KOPT-K1 (cell line): ENCODE results near the gene TNIP1.

Experiments
- H3K27ac ChIP-seq: fragments of 200-600 bp; sonication (generic); 2 replicates; pipeline ENCODE4 v1.5.1; 2016; ENCODE audit warnings: antibody characterized with exemption, mild to moderate bottlenecking, low read depth, low read length; ENCODE audit not compliant: poor library complexity, severe bottlenecking
- H3K36me3 ChIP-seq: fragments of 200-600 bp; sonication (generic); 2 replicates; pipeline ENCODE4 v1.5.1; 2017; ENCODE audit warnings: antibody characterized with exemption, mild to moderate bottlenecking, low read length, moderate library complexity; ENCODE audit not compliant: insufficient read depth
- H3K9me3 ChIP-seq: fragments of 200-600 bp; sonication (generic); 2 replicates; pipeline ENCODE4 v1.5.1; 2017; ENCODE audit warnings: antibody characterized with exemption, low read length, mild to moderate bottlenecking; ENCODE audit not compliant: insufficient read depth, poor library complexity, severe bottlenecking

The TNIP1 gene

GRCh38 chr5:151082282-151082902 is 1.6 kb upstream of the TNIP1 start:
- peaks cover 13% of the 10 kb centered on the region for H3K36me3 ChIP-seq
- H3K27ac ChIP-seq: peak overlapping the region; percentile 92
- no peaks in the 10 kb centered on the region for H3K9me3 ChIP-seq

- H3K9me3 ChIP-seq: no peaks in the 10 kb centered on the region
- peaks cover 13% of the 10 kb centered on the region for H3K36me3 ChIP-seq
- peak overlapping the region; percentile 92 for H3K27ac ChIP-seq
These were observed 822 bp upstream of the TNIP1 start for GRCh38 chr5:151081431-151082281.

- Histone ChIP-seq H3K27ac (peak overlapping the region; percentile 92), H3K36me3 (peaks cover 13% of the 10 kb centered on the region), H3K9me3 (no peaks in the 10 kb centered on the region)
These were observed 809 bp downstream of the TNIP1 start for GRCh38 chr5:151079838-151080612.

DNA sequence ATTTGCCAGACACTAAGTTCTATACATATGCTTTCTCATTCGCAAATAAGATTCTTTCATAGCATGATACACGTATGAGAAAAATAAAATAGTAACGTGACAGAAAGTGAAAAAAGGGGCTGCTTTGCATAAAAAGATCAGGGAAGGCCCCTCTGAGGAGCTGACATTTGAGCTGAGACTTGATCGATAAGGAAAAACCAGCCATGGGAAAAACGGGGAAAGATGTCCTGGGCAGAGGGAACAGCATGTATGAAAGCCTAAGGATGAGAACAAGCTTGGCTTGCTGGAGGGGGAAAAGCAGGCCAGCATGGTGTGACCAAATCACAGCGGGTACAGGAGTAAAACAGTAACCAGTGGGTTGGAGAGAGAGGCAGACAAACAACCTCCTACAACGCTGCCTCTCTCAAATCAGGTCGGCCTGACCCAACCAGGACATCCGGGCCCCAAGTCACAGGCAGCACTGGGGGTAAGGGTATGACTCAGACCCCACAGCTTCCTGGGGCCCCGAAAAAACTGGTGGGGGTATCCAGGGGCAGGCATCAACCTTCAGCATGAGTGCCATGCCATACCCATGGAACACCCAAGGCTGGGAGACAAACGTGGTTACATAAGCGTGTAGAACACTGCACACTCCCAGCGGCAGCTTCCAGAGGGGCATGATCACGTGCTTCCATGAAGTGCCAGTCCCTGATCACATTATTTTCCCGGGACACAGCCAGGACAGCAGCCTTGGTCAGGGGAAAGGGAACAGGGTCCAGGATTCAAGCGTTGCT is 2.2 kb downstream of the TNIP1 start:
- Histone ChIP-seq H3K27ac (no peak overlapping the region), H3K36me3 (peaks cover 13% of the 10 kb centered on the region), H3K9me3 (no peaks in the 10 kb centered on the region)

- H3K9me3 ChIP-seq: no peaks in the 10 kb centered on the region
- no peak overlapping the region for H3K27ac ChIP-seq
- H3K36me3 ChIP-seq: peaks cover 13% of the 10 kb centered on the region
These were observed 2.9 kb downstream of the TNIP1 start for GRCh38 chr5:151077967-151078366.

GRCh38 chr5:151077419-151077818 is 3.4 kb downstream of the TNIP1 start:
- Histone ChIP-seq H3K27ac (no peak overlapping the region), H3K9me3 (no peaks in the 10 kb centered on the region), H3K36me3 (peaks cover 13% of the 10 kb centered on the region)

GRCh38 chr5:151076616-151077015 is 4.2 kb downstream of the TNIP1 start:
- no peak overlapping the region for H3K27ac ChIP-seq
- H3K9me3 ChIP-seq: no peaks in the 10 kb centered on the region
- peaks cover 14% of the 10 kb centered on the region for H3K36me3 ChIP-seq

DNA sequence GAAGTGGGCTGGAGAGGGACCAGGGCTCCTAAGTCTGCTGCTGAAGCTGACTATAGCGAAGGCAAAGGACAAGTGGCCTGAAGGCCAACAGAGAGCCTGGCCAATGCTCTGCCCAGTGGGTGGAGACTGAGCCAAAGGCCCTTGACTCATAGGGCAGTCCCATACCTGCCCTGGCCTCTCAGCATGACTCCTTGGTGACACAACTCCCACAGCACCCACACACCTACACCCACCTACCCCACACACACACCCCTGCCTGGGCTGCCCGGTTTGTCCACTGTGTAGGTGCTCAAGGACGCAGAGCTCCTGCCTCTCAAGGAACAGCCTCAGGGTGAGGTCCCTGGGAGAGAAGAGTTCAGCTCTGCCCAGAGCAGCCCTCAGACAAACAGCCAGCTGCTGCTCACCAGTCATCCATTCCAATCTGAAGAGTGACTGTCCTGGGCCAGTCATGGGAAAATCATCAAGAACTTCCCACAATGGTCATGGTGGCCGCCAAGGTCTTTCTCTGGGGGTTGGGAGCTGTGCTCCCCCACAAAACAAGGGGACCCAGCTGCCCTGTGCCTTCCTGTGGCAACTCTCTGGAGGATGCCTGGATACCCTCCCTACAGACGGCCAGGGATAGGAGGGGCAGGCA is 5.0 kb downstream of the TNIP1 start:
- H3K27ac ChIP-seq: no peak overlapping the region

DNA sequence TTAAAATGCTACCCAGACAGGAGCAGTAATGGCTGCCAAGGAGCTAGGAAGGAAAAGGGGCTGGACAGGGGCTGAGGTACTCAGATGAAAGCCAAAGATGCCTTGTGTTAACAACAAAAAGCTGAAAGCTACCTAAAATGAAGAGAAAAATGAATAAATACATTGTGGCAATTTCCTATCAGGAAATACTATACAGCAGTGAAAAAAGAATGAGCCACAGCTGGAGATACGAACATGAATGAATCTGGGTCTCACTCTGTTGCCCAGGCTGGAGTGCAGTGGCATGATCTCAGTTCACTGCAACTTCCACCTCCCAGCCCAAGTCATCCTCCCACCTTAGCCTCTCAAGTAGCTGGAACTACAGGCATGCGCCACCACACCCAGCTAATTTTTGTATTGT is 6.3 kb downstream of the TNIP1 start:
- Histone ChIP-seq H3K27ac (no peak overlapping the region), H3K36me3 (peaks cover 26% of the 10 kb centered on the region), H3K9me3 (no peaks in the 10 kb centered on the region)

More for the DNA sequence above, 5.0 kb downstream of the TNIP1 start:
- Histone ChIP-seq H3K36me3 (peaks cover 22% of the 10 kb centered on the region), H3K9me3 (no peaks in the 10 kb centered on the region)

DNA sequence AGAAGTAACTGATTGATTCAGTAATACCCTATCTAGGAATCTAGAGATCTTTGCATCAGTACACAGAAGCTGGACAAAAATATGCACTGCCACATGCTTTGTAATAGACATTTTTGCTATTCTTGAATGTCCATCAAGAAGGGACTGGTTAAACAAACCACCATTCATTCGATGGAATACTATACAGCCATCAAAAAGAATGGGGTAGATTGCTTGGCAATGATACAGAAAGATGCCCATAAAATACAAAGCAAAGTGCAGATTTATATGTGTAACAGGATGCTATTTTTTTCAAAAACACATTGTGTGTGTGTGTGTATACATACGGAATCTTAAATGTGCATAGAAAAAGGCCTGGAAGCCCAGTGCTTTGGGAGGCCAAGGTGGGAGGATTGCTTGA is 7.6 kb downstream of the TNIP1 start:
- H3K9me3 ChIP-seq: no peaks in the 10 kb centered on the region
- no peak overlapping the region for H3K27ac ChIP-seq
- peaks cover 19% of the 10 kb centered on the region for H3K36me3 ChIP-seq

DNA sequence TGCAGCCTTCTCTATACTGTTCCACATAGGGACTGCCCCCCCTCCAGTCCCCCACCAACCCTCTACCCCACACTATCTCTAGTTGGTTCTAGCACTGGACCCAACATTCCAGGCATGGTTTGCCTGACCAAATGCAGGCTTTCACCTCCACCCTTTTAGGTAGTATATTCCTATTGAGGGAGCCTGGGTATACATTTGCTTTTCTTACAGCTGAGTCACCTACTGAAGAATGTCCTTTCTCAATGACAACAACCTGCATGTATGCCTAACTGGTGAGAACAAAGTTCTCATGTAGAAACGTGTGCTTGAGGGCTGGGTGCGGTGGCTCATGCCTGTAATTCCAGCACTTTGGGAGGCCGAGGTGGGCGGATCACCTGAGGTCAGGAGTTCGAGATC is 8.2 kb downstream of the TNIP1 start:
- H3K27ac ChIP-seq: no peak overlapping the region
- H3K9me3 ChIP-seq: no peaks in the 10 kb centered on the region
- H3K36me3 ChIP-seq: peaks cover 13% of the 10 kb centered on the region; the same call in 1 of the 2 replicates

GRCh38 chr5:151071848-151072629 is 8.8 kb downstream of the TNIP1 start:
- no peak overlapping the region for H3K27ac ChIP-seq
- peaks cover 18% of the 10 kb centered on the region for H3K36me3 ChIP-seq
- H3K9me3 ChIP-seq: no peaks in the 10 kb centered on the region

- H3K27ac ChIP-seq: no peak overlapping the region
- no peaks in the 10 kb centered on the region for H3K9me3 ChIP-seq
- H3K36me3 ChIP-seq: peaks cover 20% of the 10 kb centered on the region
These were observed 9.8 kb downstream of the TNIP1 start for GRCh38 chr5:151071021-151071420.

GRCh38 chr5:151070449-151070848 is 10.4 kb downstream of the TNIP1 start:
- peaks cover 20% of the 10 kb centered on the region for H3K36me3 ChIP-seq
- no peaks in the 10 kb centered on the region for H3K9me3 ChIP-seq
- no peak overlapping the region for H3K27ac ChIP-seq
